GM21515 (cell line): ENCODE measurements around the gene FILIP1.

Experiments
- ATAC-seq: cut with Tn5 transposase; IDR thresholded peaks from one replicate; pipeline ENCODE4 v1.9.1; 2021; ENCODE audit not compliant: unreplicated experiment

Gene FILIP1

DNA sequence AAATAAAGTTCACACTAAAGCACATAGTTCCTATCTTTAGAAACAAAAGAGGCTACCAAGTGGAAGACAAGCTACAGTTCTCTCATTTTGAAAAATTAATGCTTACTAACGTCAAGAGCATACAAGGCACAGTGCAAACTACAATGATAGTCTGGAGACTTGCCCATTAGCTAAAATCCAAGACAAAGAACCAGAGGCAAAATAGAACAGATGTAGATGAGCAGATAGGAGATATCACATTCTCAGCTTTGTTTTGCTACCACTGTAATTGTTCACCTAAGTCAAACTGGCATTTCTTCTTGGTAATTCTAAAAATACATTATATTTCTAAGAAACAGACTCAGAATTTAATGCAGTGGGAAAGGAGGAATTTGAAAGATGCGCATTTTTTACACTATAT is 214.2 kb downstream of the FILIP1 start:
- ATAC-seq = no peak

DNA sequence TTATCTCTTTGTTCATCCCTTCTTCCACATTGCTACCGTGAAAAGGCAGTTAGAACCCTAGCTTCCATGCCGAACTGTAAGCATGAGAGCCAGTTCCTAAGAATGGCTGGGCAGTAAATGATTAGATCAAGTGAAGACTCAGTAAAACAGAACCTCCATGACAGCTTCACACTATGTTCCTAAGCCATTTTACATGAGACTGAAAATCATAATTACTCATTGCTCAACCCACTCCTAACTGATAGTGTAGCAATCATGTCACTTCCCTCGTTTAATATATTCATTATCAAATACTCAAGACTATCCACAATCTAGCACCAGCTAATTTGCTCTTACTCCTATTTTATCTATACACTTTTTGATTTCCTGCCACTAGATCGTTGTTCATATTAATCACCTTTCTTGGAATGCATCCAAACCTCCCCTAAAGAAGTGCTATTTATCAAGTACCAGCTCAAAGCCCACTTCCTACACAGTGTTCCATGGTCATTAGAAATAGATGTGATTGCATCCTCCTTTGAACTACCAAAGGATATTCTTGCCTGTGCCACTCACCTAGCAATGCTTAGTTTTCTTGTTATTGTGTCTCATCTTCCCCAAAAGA is 215.0 kb downstream of the FILIP1 start:
- ATAC-seq = no peak

DNA sequence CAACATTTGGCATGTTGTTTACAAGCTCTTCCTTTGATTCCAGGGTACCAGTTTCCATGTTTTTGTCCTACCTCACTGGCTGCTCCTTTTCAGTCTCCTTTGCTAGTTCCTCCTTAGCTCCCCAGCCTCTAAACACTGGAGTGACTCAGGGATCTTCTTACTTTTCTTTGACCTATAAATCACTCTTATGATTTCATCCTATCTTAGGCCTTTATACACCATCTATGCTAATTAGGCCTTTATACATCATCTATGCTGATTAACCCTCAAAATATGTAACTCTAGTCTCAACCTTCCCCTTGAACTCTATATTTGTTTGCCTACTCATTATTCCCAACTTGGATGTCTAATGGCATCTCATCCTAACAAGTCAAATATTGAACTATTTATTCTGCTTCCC is 218.5 kb downstream of the FILIP1 start:
- no peak for ATAC-seq

DNA sequence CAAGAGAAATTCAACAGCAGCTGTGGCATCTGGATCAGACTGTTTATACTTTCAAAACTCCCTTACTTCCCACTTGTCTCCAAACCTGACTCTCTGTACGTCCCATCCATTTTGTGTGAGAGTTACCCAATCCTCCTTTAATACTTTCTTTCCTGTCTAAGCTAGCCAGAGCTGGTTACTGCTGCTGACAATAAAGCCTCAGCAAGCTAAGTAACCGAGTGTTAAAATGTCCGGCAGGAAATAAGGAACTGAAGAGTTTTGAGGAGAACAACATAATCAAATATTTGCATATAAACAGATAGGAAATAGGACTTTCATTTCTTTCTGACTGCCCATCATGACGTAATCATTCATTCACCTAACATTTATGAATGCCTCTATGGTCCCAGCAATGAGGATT is 220.6 kb downstream of the FILIP1 start:
- no peak for ATAC-seq

DNA sequence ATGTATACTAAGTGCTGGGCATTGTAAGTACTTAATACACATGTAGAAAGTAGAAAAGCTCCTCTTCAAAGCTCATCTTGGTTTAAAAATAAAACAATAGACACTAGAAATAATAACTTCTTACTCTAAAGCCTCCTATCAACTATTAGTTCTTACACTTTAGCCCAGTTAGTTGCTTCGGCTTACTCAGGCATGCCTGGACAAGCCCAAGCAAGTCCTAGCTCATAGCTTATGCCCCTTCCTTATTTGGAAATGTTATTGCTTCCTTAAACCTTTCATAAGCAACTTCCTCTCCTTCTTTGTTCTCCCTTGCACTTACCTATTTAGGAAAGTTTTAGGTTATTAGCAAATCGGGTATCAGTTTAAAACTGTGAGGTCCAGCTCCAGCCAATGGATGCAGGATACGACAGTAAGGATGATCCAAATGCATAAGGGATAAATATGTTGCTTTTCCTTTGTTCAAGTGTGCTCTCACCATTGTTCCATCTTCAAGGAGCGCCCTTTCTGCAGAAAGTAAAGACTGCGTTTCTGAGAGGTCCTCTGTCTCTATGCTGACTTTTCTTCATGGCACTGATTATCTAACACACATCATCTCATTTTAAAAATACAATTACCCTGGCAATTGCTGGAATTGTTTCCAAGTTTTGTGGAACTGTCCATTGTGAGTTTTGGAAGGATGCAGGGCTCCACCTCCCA is 221.3 kb downstream of the FILIP1 start:
- ATAC-seq = no peak

DNA sequence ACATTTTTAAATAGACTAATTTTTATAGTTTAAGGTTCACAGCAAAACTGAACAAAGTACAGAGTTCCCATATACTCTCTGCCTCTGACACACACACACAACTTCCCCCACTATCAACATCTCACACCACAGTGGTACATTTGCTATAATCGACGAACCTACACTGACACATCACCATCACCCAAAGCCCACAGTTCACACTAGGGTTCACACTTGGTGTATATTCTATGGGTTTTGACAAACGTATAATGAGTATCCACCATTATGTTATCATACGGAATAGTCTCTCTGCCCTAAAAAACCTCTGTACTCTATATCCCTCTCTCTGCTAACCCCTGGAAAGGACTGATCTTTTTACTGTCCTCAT is 224.6 kb downstream of the FILIP1 start:
- ATAC-seq = no peak

DNA sequence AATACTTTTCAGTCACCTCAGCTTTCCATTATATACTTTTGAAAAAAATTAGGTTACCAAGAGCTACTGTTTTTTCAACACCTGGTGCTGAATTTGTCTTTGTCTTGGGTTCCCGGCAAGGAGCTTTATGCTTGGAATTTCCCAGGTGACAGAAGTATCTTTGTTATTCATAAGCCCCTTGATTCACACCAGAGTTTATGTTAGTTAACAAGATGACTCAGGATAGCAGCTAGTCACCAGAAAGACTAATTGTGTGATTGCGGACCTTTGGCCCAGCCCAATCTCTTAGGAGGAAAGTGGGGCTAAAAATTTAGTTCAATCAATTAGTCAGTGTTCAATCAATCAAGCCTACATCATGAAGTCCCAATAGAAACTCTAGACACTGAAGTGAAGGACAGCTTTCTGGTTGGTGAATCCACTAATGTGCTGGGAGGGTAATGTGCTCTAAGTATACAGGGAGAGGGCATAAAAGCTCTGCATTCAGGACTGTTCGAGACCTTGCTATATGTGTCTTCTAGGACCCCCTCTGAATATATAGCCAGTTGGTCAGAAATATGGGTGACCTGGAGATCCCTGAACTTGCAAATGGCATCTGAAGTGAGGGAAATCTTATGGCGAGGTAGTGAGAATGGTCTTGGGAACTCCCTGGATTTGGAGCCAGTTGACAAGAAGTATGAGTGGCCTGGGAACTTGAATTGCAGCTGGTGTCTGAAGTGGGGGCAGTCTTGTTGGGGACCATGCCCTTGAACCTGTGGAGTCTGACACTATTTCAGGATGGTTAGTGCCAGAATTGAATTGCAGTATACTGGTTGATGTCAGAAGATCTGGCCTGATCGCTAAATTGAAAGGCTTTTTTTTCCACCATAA is 225.2 kb downstream of the FILIP1 start:
- ATAC-seq = no peak

DNA sequence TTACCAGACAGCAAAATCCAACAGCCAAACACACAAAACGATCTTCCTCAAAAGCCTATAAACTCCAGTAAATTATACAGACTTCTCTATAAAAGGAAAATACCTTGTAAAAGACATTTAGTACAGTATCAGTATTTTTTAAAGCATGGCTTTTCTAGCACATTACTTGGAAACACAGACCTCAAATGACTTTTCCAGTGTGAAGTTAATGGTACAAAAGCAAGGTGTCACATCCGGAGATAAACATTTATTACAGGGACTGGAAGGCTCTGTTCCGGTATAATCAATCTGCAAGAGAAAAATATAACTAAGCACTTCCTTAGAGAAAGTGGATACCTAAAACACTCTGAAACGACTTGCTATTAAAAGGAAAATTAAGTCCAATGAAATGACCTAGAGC is 226.1 kb downstream of the FILIP1 start:
- ATAC-seq = no peak

DNA sequence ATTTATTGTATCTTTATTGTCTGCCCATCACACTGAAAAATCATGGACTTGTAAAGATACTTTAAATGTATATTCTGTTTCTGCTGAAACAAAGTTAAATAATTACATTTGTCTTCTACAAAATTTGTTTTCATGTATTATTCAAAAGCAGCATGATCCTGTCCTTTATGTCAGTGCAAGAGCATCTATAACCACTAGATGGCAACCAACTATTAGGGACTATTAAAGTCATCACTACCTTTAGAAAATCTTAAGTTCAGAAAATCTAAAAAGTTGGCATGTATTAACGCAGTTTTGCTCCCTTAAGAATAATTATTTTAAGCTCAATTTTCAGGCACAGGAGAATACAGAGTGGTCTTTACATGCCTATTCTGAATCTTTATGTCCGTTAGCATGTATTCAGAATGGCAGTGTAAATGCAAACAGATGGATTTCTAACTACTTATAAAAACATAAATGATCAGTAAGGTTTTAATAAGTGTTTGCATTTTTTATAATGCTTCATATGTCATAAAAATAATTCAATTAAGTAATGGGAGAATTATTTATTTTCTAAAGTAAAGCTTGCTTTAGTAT is 226.8 kb downstream of the FILIP1 start:
- peak; percentile 61 for ATAC-seq

DNA sequence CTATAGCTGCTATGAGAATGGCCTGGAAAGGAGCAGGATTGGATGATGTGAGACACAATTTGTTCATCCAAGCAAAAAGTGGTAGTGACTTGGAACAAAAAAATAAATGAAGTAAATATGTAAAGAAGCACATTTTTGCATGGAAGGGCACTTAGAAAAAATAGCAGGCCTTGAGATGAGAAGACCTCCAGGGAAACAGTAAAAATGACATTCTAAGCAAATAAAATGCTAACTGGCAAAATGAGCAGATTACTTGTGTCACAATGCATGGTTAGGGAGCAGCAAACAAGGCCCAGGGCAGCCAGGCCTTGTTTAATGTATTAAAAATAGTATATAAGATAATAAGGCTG is 230.2 kb downstream of the FILIP1 start:
- ATAC-seq = no peak

DNA sequence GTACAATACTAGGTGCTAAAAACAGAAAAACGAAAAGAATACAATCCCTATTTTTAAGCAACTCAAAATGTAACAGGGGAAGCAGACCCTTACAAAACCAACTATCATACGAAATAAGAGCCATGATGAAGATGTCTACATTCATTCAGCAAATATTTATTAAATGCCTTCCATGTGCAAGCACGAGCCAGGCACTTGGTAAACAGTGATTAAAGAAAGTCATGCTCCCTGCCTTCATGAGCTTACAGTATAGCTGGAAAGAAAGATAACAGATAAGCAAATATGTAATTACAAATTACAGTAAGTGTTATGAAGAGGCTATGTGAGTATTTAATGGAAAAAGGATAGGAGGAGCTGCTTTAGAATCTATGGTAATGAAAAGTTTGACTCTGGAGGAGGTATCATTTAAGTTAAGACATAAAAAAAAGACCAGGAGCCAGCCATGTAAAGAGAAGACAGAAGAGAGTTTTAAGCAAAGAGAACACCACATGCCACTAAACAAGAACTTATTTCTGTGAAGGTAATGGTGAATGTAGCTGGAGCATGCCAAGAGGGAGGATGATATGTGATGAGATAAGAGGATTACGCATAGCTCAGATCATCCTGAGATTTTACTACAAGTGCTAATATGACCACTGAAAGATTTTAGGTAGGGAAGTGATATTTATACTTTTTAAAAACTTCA is 230.7 kb downstream of the FILIP1 start:
- ATAC-seq = no peak

DNA sequence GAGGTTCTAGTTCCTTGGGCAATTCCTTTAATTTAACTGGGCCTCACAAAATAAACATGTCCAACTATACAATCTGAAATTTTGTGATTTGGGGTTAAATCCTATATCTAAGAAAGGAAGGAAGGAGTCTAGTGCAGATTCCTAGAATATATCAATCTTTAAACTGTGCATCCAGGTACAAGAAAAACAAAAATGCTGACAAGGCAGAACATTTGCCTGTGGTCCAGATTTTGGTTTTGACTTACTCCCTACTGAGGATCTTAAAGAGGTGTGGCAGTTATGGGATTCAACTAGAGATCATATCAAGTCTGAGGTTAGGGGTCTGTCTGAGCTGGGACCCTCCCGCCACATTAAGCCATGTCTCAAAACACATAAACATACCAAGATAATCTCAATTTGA is 232.3 kb downstream of the FILIP1 start:
- no peak for ATAC-seq

DNA sequence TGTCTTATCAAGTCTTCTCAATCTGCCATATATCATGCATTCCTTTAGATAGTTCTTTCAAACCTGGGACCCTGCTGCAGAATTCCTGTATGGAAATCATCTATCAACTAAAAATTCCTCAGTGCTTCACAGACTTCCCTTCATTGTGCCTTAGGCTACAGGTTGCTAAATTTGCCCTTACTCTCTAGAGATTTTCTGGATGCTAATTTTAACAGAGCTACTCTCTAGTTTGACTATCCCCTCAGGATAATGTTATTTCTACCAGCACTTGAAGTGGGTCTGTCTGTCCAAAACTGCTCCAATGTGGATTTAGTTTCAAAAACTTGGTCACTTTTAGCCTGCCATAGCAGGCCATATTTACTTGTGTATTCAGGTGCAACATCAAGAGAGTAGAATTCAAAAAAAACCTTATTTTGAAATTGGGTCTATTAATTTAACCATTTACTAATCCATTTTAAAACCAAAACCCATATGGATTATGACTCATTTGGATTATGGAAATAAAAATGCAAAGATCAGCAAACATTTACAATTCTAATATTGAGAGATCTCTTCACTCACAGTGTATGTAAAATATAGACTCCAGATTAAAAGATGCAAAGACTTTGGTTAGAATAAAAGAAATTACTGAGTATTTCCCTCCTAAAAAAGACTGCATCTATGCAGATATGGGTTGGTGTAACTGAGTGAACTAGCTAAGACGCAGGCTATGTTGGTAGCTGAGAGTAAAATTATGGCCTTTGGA is 236.1 kb downstream of the FILIP1 start:
- no peak for ATAC-seq

DNA sequence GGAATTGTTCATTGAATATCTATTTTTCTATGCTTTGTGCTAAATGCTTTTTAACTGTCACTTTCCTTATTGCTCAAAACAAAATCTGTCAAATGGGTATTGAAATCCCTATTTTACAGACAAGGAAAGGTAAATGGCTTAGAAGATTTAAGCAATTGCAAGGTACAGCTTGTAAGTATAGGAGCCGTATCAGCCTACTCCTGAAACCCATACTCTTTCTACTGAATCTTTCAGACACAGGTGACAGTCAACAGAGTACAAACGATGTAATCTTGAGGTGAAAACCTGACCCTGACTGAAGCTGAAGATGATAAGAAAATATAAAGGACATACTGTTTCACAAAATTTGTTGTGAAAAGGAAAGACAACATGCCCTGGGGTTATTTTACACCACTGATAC is 243.0 kb downstream of the FILIP1 start:
- ATAC-seq = no peak

DNA sequence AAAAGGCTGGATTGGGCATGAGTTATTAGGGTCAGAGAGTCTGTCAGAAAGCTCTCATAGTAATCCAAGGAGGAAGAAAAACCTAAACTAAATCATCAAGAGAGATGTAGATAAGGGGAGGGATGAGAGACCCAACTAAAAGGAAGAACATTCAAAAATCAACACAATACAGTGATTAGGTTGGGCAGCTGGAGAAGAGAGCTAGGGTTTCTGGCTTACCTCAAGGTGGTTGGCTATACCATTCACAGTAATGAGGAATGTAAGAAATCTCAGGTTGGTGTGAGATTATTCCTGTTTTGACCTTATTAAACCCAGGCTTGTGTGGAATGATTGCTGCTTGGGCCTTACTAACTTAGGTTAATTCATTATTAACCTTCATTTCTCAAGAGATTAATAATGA is 243.8 kb downstream of the FILIP1 start:
- no peak for ATAC-seq

DNA sequence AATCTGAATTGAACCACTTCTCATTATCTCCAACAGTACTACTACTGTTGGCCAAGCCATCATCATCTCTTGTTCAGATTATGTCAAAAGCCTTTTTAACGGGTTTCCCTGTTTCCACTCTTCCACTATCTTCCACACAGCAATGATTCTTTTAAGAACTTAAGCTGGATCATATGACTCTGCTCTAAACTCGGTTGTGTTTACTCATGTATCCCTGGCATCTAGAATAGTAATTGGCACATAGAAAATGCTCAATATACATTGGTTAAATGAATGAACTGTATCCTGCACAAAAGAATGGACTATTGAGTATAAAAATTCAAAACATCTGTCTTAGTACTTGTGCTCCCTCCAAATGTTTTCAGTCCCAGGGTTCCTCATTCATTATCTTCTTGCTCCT is 247.2 kb downstream of the FILIP1 start:
- no peak for ATAC-seq

DNA sequence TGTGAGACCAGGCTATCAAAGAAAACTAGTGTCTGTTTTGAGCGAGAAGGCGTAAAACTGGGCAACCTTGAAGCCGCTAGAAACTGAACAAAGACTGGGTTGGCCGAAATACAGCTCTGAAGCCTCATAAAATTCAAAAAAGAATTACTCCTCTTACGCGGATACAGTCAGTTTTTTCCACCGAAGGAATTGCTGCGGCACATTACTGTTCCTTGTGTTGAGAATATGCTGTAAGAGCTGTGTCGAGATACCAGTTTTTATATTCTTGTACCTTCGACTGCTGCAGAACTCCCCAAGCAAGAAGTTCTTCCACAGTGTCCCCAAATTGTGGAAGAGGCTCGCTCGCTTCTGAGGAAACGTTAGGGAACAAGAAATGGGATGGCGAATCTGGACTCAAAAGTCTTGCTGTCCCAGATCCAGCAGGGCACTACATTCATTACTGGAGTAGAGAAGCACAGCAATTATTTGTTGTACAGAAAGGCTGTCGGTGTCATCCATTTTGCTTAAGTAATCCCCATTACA is 249.5 kb downstream of the FILIP1 start:
- ATAC-seq = peak; percentile 6

DNA sequence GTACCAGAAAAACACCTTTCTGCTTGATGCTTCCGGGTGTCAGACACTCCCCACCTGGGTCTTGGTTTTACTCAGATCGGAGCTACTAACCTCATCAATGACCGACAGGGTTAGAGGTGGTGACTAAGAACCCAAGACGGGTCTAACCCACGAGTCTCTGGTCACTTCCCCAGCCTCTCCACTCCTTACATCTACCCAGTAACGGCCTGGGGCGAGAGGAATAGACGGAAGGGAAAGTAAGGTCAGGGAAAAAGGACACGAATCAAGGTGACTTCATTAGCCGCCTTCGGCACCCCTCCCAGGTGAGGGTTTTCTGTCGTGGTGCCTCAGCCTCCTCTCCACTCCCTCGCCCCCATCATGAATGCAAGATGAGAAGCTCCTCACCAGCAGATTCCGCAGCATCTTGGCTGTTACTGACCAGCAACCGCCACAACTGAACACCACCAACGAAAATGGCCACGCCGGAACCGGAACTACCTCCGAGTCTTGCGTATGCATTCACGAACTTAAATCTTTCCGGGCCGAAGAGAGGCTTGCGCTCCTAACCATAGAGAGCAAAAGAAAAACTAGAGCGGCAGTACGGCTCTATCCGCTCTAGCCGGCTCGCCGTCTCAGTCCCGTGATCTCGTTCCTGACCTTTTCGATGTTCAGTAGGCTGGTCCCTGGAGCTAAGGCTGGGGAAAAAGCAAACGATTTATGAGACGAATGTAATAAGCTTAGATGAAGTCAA is 250.1 kb downstream of the FILIP1 start, which contains the start of gene COX7A2:
TSS of gene COX7A2 (minus strand) at position 469 of the 730 bp plus-strand sequence. CDS start at position 402, 67 bp downstream.
- ATAC-seq = peak; percentile 97
